IPS-NIHi11 (cell line): Measurements from ENCODE around the gene ZFYVE27.

Experiments
- DNase-seq: peaks from one replicate; pipeline ENCODE4 v3.0.0; 2012; ENCODE audit warnings: mixed read lengths, low spot score

The ZFYVE27 gene

GRCh38 chr10:97771055-97771891 lies 34.3 kb downstream of the ZFYVE27 start:
- peak; percentile 83 for DNase-seq

- peak; percentile 89 for DNase-seq
These were observed 35.2 kb downstream of the ZFYVE27 start, which contains the start of gene SFRP5 for GRCh38 chr10:97771913-97772823. TSS of gene SFRP5 (minus strand) at chr10:97771999. CDS start at chr10:97771833, 166 bp downstream.

- DNase-seq = no peak
These were observed 36.2 kb downstream of the ZFYVE27 start for GRCh38 chr10:97773096-97773495.

- DNase-seq = no peak
These were observed 37.9 kb downstream of the ZFYVE27 start for GRCh38 chr10:97774811-97775294.

GRCh38 chr10:97777143-97777542 lies 40.2 kb downstream of the ZFYVE27 start:
- DNase-seq = no peak

GRCh38 chr10:97778452-97779302 lies 41.7 kb downstream of the ZFYVE27 start:
- peak; percentile 41 for DNase-seq

GRCh38 chr10:97779492-97779891 lies 42.6 kb downstream of the ZFYVE27 start:
- DNase-seq = no peak

- no peak for DNase-seq
These were observed 43.0 kb downstream of the ZFYVE27 start for GRCh38 chr10:97779975-97780374.

GRCh38 chr10:97780841-97781617 lies 44.1 kb downstream of the ZFYVE27 start:
- no peak for DNase-seq

- DNase-seq = no peak
These were observed 44.8 kb downstream of the ZFYVE27 start for GRCh38 chr10:97781618-97782331.

GRCh38 chr10:97782455-97783228 lies 45.7 kb downstream of the ZFYVE27 start:
- no peak for DNase-seq

- no peak for DNase-seq
These were observed 47.4 kb downstream of the ZFYVE27 start for GRCh38 chr10:97784200-97784810.

GRCh38 chr10:97785231-97785630 lies 48.3 kb downstream of the ZFYVE27 start:
- no peak for DNase-seq

- no peak for DNase-seq
These were observed 48.8 kb downstream of the ZFYVE27 start for GRCh38 chr10:97785731-97786130.

GRCh38 chr10:97788552-97789442 lies 51.9 kb downstream of the ZFYVE27 start:
- no peak for DNase-seq

- no peak for DNase-seq
These were observed 53.0 kb downstream of the ZFYVE27 start for GRCh38 chr10:97789770-97790397.
